ENCODE measurements around the gene GPC5.
"Not testable (repeated sequence)": the region's sequence is repeated elsewhere in the genome, so short reads cannot be mapped to it uniquely, and the experiment has no call there.

Gene GPC5

DNA sequence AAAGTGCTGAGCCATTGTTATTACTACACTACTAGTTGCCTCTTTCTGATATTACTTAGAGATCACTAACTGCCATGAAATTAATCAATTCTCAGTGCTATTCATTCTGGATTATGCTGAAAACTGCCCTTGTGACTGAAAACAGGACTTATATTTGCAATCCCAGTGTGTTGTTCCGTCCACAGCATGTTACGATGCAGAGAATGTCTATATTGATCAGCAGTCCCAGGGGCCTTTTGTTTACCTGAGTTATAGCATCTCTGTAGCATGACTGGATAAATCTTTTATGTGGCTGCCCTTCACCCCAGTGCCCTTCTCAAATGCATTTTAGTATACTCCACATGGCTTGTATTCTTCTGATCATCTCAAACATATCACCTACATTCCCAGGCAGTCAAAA lies 251.0 kb downstream of the GPC5 start:
- DNase-seq (ENCODE audit: low spot score): no peak

DNA sequence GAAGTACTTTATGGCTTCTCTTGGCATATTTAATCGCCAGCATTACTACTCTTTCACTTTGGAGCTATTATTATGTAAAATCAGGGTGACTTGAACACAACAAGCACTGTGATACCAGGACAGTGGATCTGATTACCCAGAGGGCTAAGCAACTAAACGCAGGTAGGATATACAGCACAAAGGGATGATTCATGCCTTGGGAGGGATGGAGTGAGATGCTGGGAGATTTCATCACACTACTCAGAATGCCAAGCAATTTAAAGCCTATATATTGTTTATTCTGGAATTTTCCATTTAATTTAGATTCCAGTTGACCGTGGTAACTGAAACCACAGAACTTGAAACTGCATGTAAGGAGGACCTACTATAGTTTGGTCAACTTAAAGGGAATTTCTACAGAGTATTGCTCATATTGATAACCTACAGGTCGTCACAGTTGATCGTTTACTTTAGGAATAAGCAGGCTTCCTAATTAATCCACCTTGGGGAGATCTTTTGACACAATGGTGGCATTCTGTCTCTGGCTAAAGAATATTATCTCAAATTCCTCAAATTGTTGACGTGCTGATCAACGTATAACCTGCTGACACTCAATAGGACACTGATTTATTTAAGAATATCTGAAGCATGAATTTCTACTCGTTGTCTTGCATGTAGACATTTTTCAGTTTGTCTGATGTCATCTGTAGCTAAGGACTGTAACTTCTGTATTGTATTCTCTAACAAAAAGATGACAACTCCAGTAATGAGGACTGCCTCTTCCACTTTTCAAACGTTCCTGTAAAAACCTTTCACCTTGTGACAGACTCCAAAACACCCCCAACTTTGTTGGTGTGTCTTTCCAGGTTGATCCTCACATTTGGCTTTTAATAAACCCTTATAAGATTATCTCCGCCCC lies 254.2 kb downstream of the GPC5 start:
- no peak for DNase-seq (ENCODE audit: low spot score)

DNA sequence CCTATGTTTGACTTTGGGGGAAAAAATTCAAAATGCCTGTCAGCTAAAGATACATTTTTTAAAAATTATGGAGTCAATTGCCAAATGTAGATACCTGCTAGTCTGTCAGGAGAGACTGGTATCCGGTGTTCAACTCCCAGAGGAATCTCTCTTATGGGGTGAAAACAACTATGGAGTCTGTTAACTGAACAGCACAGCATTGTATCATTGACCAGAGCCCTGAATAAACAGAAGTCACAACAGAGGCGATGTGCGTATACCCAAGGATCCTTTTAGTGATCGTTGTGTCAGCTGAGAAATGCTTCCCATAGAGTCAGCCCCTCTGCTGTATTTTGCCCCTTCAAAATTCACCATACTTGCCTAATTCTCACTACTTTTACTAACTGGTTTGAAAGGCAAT lies 257.3 kb downstream of the GPC5 start:
- DNase-seq (ENCODE audit: low spot score): no peak

GRCh38 chr13:91657283-91657682 lies 258.9 kb downstream of the GPC5 start:
- DNase-seq (ENCODE audit: low spot score): no peak

- no peak for DNase-seq (ENCODE audit: low spot score)
Measured at GRCh38 chr13:91659256-91660075, 261.0 kb downstream of the GPC5 start.

DNA sequence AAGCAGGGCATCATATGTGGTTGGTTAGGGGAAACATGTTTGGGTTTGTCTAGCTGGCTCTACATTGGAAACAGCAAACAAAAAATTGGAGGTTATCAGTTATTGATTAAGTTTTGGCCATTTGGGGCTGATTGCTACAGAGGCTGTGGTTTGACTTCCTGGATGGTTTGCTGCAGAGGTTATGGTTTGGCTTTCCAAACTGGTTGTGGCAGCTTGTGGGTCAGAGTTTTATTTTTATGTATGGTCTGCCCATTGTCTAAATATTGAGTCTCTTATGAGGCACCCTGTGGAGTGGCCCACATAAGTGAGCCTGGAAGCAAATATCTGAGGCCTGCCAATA lies 261.6 kb downstream of the GPC5 start:
- no peak for DNase-seq (ENCODE audit: low spot score)

DNA sequence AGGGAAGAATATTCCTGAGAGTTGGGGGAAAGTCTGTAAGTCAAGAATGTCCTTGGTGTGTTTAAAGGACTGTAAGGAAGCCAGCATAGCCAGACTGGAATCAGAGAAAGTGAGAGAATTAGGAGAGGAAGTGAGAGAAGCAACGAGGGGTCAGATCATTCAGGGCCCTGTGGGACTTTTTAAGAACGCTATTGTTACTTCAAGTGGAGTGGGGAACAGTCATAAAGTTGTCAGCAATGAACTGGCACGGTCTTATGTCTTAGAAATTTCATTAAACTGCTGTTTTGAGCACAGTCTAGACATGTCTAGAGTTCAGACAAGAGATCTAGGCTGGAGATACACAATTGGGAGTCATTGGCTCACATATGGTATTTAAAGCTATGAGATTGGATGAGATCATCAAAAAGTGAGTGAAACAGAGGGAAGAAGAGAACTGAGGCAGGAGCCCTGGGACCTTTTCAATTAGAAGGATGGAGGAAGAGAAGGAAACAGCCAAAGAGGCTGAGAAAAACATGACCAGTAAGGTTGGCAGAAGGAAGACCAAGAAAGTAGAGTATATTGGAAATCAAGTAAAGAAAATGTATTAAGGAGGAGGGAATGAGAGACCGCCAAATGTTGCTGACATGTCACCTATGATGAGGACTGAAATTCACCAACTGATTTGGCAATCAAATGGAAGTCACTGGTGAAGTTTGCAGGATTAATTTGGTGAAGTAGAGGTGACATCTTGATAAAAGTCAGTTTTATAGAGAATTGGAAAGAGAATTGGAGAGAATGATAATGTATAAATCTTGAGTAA lies 263.5 kb downstream of the GPC5 start:
- DNase-seq (ENCODE audit: low spot score): no peak

DNA sequence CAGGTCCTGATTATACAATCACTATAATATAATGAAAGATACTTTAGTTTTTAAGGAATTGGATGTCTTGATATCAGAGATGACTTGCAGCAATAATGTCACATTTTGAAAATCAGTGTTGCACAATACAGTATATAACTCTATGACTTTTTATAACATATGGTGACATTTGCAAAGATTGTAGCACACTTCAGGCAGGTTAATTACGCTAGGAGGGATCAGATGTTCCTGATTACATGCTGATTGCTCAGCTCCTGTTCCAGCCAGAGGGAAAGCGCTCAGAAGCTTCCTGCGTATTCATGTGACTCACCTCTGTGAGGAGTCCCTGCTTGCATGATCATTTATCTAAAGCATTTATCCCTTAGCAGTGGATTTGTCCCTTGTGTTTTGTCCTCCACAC lies 265.6 kb downstream of the GPC5 start:
- DNase-seq (ENCODE audit: low spot score): no peak

- no peak for DNase-seq (ENCODE audit: low spot score)
Measured at GRCh38 chr13:91667486-91667885, 269.1 kb downstream of the GPC5 start.

DNA sequence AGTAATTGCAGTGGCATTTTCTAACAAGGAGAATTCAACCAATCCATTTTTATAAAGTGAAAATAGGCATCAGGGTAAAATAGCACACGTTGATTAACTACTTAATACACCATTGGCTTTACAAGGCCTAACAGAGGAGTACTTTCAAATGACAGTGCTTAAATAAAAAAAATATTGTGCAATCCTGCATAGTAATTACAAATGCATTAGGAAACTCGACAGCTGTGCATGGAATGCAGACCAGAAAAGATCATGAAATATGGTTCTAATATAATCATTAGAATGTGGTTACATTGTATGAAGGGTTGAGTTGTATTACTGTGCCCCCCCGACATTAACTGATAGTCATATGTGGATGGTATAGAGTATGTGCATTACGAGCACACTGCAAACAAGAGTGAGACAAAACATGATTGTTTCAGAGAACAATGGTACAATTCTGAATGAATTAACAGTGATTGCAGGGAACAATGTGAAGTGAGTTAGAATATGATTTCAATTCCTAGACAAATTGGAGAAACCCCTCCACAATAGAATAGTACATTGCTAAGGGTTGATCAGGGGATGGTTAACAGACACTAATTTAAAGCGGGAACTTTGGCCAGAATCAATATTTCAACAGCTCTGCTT lies 270.6 kb downstream of the GPC5 start:
- no peak for DNase-seq (ENCODE audit: low spot score)

DNA sequence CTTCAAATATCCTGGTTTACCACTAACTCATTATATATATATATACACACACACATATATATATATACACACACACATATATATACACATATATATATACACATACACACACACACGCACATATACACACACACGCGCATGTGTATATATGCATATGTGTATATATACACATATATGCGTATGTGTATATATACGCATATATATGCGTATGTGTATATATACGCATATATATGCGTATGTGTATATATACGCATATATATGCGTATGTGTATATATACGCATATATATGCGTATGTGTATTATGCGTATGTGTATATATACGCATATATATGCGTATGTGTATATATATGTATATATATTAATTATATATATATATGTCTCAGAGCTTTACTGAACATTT lies 275.9 kb downstream of the GPC5 start:
- DNase-seq (ENCODE audit: low spot score): not testable (repeated sequence)

DNA sequence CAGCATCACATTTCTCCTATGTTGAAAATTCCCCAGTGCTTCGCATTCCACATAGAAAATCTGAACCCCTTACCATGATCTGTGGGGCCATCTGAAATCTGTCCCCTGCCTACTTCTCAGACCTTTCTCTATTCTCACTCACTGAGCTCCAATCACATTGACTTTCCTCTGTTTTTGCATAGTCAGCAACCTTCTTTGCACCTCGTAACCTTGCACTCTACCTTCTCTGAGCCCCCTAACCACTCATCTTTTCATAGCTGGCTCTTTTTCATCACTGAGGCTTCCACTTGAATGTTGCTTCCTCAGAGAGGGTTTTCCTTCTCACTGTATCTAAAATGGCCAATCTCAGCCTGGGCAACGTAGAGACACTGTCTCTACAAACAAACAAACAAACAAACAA lies 286.3 kb downstream of the GPC5 start:
- DNase-seq (ENCODE audit: low spot score): no peak

GRCh38 chr13:91690944-91691343 lies 292.5 kb downstream of the GPC5 start:
- DNase-seq (ENCODE audit: low spot score): no peak

DNA sequence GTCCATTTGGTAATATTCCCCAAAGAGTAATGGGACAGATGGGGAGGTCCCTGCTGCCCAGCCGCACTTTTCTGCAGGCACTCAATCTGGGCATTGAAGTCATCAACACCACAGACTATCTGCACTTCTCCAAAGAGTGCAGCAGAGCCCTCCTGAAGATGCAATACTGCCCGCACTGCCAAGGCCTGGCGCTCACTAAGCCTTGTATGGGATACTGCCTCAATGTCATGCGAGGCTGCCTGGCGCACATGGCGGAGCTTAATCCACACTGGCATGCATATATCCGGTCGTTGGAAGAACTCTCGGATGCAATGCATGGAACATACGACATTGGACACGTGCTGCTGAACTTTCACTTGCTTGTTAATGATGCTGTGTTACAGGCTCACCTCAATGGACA lies 295.0 kb downstream of the GPC5 start:
- no peak for DNase-seq (ENCODE audit: low spot score)

DNA sequence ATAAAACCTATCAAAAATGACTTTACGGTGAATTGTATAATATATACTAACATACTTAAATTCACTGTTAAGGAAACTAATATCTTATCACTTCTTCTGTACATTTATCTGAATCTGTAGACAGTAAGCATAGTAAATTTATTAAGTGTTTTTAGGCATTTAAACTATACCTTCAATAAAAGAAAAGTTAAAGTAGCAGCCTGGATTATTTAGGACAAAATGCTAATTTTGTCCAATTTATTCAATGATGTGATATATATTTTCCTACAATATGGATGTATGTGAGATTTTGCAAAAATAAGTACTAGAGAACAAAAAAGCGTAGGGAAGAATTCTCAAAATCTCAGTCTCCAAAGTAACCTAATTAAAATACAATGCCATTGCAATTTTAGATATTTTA lies 299.9 kb downstream of the GPC5 start:
- no peak for DNase-seq (ENCODE audit: low spot score)

GRCh38 chr13:91698767-91699166 lies 300.3 kb downstream of the GPC5 start:
- DNase-seq (ENCODE audit: low spot score): no peak

DNA sequence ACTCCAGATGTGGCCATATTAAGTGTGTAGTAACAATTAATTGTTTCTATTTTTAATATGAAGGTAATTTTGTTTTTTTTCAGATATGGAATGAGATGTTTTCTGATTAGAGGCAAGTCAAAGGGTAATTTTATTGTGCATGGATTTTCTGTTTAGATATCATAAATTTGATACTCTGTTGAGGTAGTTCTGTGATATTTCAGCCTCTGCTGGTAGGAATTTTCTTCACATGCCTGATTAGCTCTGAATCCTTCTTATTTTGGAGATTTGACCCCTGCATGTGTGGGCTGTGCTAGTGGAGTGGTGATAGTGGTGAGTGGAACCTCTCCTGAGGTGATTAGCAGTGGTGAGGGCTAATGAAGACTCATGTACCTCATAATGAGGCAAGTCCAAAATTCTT lies 301.4 kb downstream of the GPC5 start:
- DNase-seq (ENCODE audit: low spot score): no peak

DNA sequence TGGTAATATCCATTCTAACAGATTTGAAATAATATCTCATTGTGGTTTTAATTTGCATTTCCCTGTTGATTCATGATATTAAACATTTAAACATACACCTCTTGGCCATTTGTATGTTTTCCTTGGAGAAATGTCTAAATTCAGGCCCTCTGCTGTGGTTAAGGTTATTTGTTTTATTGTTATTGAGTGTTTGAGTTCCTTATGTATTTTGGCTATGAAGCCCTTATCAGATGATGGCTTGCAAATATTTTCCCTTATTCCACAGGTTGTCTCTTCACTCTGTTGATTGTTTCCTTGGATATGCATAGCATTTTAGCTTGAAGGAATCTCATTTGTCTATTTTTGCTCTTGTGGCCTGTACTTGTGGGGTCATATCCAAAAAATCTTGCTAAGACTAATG lies 303.6 kb downstream of the GPC5 start:
- no peak for DNase-seq (ENCODE audit: low spot score)

- DNase-seq (ENCODE audit: low spot score): no peak
Measured at GRCh38 chr13:91702411-91702810, 304.0 kb downstream of the GPC5 start.

GRCh38 chr13:91704398-91704797 lies 306.0 kb downstream of the GPC5 start:
- no peak for DNase-seq (ENCODE audit: low spot score)

DNA sequence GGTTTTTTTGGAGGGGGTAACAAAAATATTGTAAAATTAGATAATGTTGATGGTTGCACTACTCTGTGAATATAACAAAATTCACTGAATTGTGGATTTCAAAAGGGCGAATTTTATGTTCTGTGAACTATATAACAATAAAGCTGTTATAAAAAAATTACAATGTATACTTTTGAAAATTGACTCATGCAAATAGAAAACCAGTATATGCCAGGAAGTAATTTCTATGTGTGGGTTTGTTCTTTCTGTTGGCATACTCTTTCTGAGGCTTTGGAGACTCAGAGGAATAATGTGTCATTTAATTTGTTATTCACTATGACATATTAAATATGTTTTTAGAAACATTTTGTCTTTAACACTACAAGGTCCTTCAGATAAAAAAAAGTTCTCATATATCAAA lies 310.1 kb downstream of the GPC5 start:
- DNase-seq (ENCODE audit: low spot score): no peak

DNA sequence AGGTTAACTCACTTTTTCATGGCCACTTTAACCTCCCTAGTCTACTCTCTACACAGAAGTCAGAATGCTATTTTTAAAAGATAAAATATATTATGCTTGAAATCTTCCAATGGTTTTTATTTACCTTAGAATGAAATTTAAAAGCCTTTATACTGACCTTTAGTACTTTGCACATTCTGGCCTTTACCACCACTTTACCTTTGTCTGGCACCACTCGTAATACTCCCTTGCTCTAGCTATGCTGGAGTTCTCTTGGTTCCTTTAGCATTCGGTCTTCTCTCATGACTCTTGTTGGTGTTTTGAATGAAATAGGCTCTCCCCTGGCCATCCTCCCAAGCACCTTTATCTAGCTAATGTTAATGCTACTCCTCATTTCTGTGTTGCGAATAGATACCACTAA lies 310.8 kb downstream of the GPC5 start:
- no peak for DNase-seq (ENCODE audit: low spot score)
